ENCODE measurements around the gene OR2F1.
A peak's percentile ranks its signal among the peaks of the same experiment; 100 is the strongest.
"Not testable (repeated sequence)": the region's sequence is repeated elsewhere in the genome, so short reads cannot be mapped to it uniquely, and the experiment has no call there.

OR2F1 gene

GRCh38 chr7:144010061-144010460 lies 55.4 kb downstream of the OR2F1 start:
- not testable (repeated sequence) for DNase-seq

GRCh38 chr7:144010821-144011220 lies 56.2 kb downstream of the OR2F1 start:
- DNase-seq = not testable (repeated sequence)

GRCh38 chr7:144011458-144012230 lies 57.0 kb downstream of the OR2F1 start:
- DNase-seq = peak; percentile 40
